Measurements from ENCODE around the gene DCP1A.
"Not testable (repeated sequence)": the region's sequence is repeated elsewhere in the genome, so short reads cannot be mapped to it uniquely, and the experiment has no call there.

Gene DCP1A

GRCh38 chr3:53278667-53279066, 68.7 kb downstream of the DCP1A start:
- ChIA-PET POLR2A (no interaction called here), CTCF (interaction anchor here (0.9 kb wide), 1 partner anchor 56 kb away, joined by 3 read pairs; no protein-coding TSS in a partner anchor)
- TF ChIP-seq CTCF (IDR thresholded peaks at IDR 0.05; ENCODE audit: control extremely low read depth, extremely low read depth, low read depth, missing control alignments): no peak
- DNase-seq (ENCODE audit: extremely low spot score): no peak

- ChIA-PET POLR2A (no interaction called here), CTCF (interaction anchor here (1.0 to 2.8 kb wide), 4 partner anchors 10 to 55 kb away, joined by 3 to 6 read pairs (median 4); no protein-coding TSS in a partner anchor)
- no peak for TF ChIP-seq CTCF (IDR thresholded peaks at IDR 0.05; ENCODE audit: control extremely low read depth, extremely low read depth, low read depth, missing control alignments)
- DNase-seq (ENCODE audit: extremely low spot score): no peak
Observed at GRCh38 chr3:53274938-53275605, 72.3 kb downstream of the DCP1A start.

GRCh38 chr3:53273146-53273670, 74.1 kb downstream of the DCP1A start:
- CTCF ChIA-PET: interaction anchor here (0.8 to 2.8 kb wide), 3 partner anchors 9 to 26 kb away, joined by 3 to 7 read pairs (median 3); no protein-coding TSS in a partner anchor
- POLR2A ChIA-PET: no interaction called here
- DNase-seq (ENCODE audit: extremely low spot score): no peak
- TF ChIP-seq CTCF (IDR thresholded peaks at IDR 0.05; ENCODE audit: control extremely low read depth, extremely low read depth, low read depth, missing control alignments): no peak

GRCh38 chr3:53269888-53270880, 77.2 kb downstream of the DCP1A start:
- TF ChIP-seq CTCF (IDR thresholded peaks at IDR 0.05; ENCODE audit: control extremely low read depth, extremely low read depth, low read depth, missing control alignments): no peak
- CTCF ChIA-PET: interaction anchor here (1.0 to 1.4 kb wide), 5 partner anchors 8 to 29 kb away, joined by 3 to 4 read pairs (median 3); no protein-coding TSS in a partner anchor
- DNase-seq (ENCODE audit: extremely low spot score): peak; percentile 38

GRCh38 chr3:53269193-53269592, 78.2 kb downstream of the DCP1A start:
- POLR2A ChIA-PET; CTCF ChIA-PET; DNase-seq (ENCODE audit: extremely low spot score): not testable (repeated sequence)

More at GRCh38 chr3:53269888-53270880, 77.2 kb downstream of the DCP1A start:
- POLR2A ChIA-PET: no interaction called here

- TF ChIP-seq CTCF (IDR thresholded peaks at IDR 0.05; ENCODE audit: control extremely low read depth, extremely low read depth, low read depth, missing control alignments): no peak
- ChIA-PET CTCF (no interaction called here), POLR2A (no interaction called here)
- DNase-seq (ENCODE audit: extremely low spot score): no peak
Observed at GRCh38 chr3:53267766-53268165, 79.6 kb downstream of the DCP1A start.
